Loucy (cell line): ENCODE measurements around the gene UFD1.

Experiments
- EZH2phosphoT487 ChIP-seq: fragments of 200-600 bp; IDR thresholded peaks from 2 replicates; pipeline ENCODE4 v1.6.1; 2018; ENCODE audit warnings: antibody characterized with exemption, mild to moderate bottlenecking, moderate library complexity, borderline replicate concordance
- TF ChIP-seq, protein P1 (sequence below): fragments of 200-600 bp; sonication (generic); conservative IDR thresholded peaks from 2 replicates; pipeline ENCODE4 v1.5.1; 2014; ENCODE audit warnings: mild to moderate bottlenecking, antibody characterized with exemption, low read length

GRCh38 chr22:19429950-19430889 is 48.8 kb downstream of the UFD1 start:
- TF ChIP-seq, protein P1, sequence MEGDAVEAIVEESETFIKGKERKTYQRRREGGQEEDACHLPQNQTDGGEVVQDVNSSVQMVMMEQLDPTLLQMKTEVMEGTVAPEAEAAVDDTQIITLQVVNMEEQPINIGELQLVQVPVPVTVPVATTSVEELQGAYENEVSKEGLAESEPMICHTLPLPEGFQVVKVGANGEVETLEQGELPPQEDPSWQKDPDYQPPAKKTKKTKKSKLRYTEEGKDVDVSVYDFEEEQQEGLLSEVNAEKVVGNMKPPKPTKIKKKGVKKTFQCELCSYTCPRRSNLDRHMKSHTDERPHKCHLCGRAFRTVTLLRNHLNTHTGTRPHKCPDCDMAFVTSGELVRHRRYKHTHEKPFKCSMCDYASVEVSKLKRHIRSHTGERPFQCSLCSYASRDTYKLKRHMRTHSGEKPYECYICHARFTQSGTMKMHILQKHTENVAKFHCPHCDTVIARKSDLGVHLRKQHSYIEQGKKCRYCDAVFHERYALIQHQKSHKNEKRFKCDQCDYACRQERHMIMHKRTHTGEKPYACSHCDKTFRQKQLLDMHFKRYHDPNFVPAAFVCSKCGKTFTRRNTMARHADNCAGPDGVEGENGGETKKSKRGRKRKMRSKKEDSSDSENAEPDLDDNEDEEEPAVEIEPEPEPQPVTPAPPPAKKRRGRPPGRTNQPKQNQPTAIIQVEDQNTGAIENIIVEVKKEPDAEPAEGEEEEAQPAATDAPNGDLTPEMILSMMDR = no peak
- no peak for TF ChIP-seq EZH2phosphoT487
